NCI-H526 treated with DMSO at 0.1 percent for 48 hours (cell line): ENCODE data around the gene CDH4.
"Not testable (repeated sequence)": the region's sequence is repeated elsewhere in the genome, so short reads cannot be mapped to it uniquely, and the experiment has no call there.

Experiments used
- DNase-seq: peaks from one replicate; lab custom pipeline; 2025; lab: John Stamatoyannopoulos, UW

Gene CDH4

DNA sequence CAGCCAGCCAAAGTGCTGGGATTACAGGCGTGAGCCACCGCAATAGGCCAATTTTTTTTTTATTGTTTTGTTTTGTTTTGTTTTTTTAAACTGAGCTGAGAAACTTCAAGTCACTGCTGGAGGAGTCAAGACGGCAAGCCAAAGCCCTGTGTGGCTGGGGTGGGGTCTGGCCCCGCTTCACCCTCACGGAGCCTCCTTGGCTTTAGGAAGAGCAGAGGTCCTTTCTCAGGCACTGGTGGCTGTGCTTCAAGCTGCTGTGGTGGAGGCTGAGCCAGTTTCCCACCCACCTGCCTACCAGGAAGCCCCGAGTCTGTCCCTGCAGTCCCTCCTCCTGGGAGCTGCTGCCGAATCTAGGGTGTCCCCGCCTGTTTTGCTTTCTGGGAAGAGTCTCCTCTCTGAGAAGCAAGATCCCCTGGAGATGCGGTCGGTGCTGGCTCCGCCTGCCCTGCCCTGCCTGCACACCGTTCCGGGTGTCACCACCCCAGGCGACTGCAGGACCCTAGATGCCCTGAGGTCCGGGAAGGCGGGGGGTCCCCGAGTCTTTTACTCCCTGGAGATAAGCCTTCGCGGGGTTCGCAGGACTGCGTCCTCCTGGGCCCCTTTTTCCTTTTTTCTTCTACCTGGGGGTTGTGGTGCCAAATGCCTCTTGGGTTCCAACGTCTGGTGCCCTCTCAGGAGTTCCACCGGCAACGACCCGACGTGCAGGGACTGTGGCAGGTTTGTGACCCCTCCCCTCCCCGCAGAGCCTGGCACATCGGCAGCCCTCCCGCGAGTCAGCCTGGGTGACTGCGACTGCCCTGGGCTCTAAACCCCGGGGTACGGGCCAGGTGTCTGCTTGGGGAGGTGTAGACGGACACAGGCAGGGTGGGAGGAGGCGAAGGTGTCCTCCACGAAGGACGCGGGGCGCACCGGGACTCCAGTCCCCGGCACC, 712.9 kb downstream of the CDH4 start:
- DNase-seq, result no peak

DNA sequence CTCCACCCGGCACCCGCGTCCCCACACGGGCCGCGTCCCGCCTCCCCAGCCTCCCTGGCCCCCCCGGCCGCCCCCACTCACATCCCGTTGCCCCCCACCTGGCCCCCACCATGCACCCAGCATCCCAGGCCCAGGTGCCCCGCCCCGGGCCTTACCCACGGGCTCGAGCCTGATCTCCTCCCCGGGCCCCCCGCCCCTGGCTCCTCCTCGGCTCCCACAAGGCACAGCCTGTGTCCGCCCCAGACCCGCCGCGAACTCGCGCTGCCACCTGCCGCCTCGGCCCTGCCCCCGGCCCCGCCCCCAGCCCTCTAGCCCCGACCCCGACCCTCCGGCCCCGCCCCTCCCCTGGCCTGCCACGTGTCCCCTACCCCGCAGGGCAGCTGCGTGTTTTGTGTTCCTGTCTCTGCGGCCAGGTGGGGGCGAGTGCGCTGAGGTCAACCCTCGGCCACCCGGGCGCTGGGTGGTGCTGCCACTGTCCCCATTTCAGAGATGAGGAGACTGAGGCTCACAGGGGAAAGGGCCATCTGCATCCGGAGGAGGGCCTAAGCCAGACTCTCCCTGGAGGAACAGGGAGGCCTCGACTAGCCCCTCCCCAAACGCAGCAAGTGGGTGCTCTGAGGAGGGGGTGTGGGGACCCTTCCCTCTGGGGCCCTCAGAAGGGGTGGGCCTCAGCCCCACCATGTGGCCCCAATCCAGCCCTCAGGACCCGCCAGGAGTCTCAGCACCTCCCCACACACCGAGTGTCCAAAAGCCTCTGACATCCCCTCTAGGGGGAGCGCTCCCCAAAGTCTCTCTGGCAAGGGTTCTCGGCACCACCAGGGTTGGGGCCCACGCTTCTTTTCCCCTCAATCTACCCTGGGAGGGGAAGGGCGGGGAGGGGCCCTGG, 713.8 kb downstream of the CDH4 start:
- no peak for DNase-seq

DNA sequence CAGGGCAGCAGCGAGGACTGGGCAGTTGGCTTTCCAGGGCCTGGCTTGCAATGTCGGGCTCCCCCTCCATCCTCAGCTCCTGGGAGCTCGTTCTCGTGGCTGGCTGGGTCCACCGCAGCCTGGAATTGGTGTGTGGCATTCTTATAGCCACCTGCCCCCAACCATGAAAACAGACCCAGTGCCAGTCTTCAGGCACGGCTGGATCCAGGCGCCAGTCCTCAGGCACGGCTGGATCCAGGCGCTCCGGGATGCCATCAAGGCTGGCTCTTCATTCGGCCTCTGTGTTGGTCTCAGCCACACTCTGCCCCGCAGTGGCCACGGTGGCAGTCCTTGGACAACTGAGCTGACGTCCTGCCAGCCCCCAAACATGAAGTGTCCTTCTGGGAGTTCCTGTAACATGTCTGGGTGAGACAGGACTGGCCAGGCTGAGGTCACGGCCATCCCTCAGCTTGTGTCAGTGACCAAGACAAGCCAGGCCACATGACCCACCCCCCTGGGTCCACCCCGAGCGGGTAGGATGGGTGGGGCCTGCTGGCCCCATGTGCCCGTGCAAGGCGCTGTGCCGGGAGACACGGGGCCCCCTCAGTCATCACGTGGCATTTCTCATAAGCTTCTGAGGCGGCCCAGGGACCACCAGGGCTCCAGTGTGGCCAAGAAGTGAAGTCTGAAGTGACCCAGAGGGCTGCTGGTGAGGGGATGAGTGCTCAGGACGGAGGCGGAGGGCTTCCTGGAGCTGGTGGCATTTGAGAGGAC, 714.6 kb downstream of the CDH4 start:
- DNase-seq, result no peak

DNA sequence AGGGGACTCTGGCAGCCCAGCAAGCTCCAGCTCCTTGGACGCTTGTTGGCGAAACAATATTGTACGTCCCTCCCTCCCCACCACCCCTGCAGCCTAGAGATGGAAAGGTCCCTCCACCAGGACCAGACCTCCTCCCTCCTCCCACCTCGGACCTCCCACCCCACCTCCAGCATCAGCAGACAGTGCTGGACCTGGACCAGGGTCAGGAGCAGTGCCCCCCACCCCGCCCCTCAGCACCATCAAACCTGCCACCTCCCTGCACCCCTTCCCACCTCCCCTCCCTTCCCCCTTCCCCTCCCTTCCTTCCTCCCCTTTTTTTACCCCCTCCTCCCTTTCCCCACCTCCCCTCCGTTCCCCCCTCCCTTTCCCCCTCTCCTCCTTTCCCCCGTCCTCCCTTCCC, 715.2 kb downstream of the CDH4 start:
- no peak for DNase-seq

DNA sequence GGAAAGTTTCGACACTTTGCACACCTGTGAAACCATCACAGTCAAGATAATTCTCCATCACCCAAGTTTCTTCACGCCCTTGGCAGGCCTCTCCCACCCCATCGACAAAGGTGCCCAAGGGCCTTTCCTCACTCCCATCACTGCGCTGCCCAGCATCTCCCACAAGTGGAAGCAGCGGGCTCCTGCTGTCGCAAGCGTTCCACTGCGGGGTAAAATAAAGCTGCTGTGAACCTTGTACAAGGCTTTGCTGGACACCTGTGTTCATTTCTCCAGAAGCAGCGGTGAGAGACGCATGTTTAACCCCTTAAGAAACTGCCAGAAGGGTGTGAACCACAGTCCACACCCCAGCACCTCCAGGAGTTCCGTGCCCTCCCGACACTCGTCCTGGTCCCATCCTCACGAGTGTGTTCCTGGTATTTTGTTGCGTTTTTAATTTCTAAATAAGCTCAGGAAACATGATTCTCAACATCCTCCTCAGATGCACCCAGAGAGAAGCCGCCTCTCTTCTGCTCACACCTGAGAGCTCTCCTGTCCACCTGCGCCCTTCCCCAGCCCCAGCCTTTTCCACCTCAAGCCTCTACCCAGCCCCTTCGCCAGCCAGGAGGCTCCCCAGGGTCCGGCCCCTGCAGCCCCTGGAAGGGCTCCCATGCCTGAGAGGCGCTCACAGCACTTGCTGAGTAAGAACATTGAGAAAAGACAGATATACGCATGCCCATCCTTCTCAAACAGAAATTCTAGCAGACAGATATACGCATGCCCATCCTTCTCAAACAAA, 716.2 kb downstream of the CDH4 start:
- no peak for DNase-seq

DNA sequence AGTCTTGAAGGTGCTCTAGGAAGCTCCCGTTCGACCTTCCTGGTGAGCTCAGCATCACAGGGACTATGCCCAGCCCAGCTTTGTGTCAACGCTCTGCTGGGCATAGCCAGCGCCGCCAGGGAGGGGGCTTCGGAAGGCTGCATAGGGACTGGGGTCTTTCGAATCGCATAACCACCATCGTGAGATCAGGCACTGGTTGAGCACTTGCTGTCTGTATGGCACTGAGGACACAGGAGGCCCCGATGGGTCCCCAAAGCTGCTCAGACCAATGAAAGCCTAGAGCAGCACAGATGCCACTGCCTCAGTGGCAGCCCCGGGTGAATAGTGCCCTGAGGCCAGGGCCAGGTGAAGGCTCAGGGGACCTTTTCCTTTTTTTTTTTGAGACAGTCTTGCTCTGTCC, 716.9 kb downstream of the CDH4 start:
- no peak for DNase-seq

DNA sequence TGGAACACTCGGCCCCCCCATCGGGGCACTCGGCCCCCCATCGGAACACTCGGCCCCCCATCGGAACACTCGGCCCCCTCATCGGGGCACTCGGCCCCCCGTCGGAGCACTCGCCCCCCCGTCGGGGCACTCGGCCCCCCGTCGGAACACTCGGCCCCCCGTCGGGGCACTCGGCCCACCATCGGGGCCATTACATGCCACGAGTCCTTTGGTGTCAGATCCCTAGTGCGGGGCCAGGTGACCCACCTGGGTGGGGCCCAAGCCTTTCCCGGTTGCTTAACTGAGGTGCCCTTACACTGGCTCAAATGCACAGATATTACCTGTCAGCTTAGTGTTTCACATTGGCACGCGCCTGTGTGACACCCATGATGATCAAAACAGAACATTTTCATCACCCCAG, 717.7 kb downstream of the CDH4 start:
- DNase-seq, result no peak

DNA sequence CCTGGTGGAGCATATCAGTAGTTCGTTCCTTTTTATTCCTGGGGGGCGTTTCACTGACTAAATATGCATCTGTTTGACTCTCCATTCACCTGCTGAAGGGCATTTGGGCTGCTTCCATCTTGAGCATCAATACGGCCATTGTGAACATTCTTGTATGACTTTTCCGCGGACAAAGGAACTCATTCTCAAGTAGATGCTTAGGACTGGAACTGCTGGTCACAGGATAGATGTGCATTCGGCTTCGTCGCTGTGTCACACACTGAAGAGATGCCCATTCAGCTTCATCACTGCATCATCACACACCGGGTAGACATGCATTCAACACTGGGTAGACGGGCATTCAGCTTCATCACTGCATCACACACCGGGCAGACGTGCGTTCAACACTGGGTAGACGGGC, 718.3 kb downstream of the CDH4 start:
- no peak for DNase-seq

DNA sequence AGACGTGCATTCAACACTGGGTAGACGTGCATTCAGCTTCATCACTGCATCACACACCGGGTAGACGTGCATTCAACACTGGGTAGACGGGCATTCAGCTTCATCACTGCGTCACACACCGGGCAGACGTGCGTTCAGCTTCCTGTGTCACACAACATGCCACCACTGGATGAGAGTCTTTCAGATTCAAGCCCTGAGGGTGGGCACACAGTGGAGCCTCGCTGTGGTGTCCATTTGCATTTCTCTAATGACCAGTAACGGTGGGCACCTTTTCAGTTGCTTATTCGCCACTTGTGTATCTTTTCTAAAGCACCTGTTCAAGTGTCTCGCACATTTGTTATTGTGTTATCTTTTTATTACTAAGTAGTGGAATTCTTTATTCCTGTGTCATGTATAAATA, 719.5 kb downstream of the CDH4 start:
- not testable (repeated sequence) for DNase-seq

DNA sequence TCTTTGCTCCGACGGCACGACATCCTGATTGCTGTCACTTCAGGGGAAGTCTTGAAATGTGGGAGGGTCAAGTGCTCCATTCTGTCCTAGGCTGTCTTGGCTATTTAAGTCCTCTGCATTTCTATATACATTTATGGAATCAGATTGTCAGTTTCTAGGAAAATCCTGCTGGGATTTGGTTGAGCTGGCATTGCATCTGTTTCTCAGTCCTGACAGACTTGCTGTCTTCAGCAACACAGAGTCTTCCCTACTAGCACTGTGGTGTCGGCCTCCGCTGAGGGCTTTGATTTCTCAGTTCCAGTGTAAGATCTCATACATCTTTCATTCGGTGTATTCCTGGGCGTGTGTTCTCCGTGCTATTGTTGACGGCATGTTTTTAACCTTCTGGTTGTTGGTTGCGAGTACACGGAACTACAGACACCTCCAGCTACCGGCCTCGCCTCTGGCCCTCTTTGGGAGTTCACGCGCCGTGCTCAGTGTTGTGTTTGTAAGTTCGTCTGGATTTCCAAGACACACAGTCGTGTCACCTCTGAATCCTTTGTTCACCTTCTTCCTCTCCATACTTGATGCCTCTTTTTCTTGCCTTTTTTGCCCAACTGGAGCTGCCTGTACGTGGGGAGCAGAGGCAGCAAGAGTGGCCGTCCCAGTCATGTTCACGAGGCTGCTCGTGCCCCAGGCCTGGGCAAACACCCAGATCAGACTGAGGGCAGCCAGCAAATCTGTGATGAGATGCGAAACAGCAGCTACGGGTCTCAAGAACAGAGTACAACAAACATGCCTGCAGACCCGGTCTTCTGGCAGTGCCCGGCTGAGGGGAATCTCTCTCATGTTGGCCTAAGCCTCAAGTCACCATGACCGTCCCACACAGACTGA, 720.8 kb downstream of the CDH4 start:
- no peak for DNase-seq

DNA sequence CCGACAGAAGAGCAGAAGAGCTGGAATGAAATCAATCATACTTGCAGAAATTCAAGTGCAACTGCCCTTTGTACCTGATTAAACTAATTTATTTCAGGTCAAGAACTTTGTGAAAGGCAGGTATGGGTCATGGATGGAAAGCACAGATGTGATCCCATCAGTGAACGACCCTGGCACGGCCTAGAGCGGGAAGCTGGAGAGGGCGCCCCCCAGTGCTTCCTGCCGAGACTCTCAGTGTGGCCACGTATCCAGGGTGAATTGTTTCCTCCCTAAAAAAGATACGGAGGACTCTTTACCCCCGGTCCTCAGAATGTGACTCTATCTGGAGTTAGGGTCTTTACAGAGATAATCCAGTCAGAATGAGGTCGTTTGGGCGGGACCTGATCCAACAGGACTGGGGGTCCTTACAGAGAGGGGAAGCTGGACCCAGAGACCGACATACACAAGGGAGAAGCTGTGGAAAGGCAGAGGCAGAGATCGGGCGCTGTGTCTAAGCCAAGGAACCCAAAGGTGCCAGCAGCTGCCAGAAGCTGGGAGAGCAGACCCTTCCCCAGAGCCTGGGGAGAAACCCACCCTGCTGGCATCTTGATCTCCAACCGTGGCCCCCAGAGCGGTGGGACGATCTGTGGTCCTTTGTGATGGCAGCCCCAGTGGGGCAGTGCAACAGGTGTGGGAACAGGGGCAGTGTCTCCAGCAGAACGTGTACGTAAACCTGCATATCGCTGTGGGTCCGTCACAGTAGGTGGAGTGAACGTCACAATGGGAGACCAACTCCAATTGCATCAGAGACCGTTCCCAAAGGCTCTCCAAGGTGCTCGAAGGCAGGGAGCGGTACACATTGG, 721.7 kb downstream of the CDH4 start:
- DNase-seq, result no peak

DNA sequence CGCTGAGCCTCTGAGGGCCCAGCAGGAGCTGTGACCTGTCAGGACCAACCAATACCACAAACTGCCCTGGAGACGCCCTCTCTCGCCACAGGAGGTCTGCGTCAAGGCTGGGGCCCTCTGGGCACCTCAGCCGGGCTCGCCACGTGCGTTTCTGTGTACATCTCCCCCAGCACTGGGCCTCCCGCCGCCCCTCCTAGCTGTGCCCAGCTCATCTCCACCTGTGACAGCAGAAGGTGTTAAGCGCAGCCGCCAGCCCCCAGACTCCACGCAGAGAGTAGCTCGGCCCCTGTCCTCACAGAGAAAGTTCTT, 722.2 kb downstream of the CDH4 start:
- DNase-seq, result no peak

DNA sequence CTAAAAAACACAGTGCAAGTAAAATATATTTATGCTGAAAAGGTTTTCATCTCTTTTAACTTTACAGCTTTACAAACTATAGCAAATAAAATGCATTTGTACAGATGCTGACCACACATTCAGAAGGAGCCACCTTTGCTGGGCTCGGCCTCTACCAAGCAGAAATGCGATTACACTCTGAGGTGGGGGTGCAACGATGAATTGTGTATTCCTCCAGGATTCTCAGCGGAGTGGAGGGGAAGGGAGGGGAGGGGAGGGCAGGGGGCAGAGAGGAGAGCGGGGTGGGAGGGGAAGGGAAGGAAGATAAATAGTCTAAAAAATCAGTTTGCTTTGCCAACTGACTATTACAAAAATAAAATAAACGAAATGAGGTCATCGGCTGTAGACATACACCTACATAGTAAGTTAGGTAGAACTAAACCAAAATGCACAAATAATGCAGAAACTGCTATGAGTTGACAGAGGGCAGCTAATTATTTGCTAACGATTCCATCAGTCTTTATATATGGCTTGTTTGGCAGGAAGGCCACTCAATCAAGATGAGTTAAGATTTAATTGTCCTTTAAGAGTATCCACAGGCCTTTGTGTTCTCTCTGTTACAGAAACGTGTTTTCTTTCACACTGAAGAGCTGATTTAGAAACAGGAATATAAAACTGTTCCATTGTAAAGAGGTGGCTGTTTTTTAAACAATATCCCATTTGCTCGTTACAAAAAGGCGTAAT, 723.5 kb downstream of the CDH4 start:
- no peak for DNase-seq

DNA sequence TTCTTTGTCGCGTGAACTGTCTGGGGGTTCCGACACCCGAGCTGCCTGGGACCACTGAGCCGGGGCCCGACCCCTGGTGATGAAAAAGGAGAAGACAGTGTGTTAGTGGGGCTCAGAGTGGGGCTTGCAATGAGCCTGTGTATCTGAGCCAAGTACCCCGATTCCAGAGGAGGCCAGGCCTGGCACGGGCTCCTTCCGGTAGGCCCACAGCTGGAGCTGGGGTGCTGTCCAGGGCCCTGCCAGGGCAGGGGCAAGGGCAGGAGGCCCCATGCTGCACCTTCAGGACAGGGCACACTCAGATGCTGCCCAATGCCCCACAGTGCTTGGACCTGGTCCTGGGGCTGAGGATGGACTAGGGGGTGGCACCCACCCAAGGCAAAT, 724.2 kb downstream of the CDH4 start:
- no peak for DNase-seq

DNA sequence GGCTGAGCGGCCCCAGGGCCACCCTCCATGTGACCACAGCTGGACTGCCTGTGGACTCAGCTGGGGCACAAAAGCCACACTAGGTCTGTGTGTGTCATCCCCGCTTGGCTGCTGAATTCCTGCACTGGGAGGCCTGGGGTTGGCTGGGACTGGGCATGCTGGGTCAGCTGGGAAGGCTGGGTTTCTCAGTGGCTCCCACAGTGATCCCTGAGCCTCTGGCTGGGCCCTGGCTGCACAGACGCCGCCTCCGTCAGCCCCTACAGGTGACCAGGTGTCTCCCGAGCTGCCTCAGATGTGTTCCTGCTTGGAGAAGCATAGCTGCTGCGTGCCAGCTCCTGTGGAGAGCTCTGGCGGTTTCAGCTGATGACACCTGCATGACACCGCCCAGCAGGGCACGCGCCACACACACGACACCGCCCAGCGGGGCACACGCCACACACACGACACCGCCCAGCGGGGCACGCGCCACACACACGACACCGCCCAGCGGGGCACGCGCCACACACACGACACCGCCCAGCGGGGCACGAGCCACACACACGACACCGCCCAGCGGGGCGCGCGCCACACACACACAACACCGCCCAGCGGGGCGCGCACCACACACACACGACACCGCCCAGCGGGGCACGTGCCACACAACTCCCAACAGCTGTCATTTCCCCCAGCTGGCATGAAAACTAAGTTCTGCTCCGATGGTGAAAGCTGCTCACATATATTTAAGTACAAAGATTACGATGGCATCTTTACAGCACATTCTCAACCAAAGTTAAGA, 724.8 kb downstream of the CDH4 start:
- DNase-seq, result no peak

DNA sequence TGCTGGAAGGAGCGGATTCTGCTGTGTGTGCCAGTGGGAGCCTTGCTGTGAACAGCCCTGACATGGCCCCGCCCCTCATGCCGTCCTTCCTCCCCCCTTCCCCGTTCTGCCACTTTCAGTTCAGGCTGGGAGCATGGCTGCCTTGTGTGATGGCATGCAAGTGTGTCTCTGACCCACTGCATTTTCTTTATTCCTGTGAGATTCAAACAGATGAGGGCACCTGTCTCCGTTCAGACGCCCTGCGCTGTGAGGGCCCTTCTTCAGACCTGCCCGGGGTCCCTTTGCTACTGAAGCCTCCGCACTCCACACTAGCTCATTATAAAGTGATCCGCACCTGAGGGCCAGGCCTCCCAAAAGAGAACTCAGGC, 725.3 kb downstream of the CDH4 start:
- no peak for DNase-seq

DNA sequence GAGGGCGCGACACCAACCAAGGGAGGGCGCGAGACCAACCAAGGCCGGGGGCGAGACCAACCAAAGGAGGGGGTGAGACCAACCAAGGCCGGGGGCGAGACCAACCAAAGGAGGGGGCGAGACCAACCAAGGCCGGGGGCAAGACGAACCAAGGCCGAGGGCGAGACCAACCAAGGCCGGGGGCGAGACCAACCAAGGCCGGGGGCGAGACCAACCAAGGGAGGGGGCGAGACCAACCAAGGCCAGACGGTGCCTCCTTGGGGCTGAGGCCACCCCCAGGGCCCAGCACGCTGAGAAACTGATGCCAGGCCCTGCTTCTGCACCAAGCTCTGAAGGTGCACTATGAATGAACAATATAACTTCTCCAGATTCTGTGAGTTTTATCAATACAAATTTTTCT, 726.4 kb downstream of the CDH4 start:
- DNase-seq, result no peak

DNA sequence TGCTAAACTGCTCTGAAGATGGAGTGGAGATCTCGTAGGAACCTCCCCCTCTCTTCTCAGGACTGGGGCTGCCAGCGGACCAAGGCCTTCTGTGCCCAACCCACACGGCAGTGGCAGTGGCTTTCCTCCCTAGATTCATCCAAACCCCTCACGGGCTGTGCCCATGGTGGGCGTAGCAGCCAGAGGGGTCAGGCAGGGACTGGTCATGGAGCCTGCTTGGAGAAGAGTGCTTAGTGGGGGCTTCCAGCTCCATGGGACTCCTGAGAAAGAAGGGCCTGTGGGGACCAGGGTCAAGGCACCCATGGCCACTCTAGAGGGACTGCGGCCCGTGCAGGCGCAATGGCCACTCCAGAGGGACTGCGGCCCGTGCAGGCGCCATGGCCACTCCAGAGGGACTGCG, 727.0 kb downstream of the CDH4 start:
- DNase-seq, result no peak
